NCI-H1092 (cell line): ENCODE results near the gene PRKAR1A.
"Not testable (repeated sequence)": the region's sequence is repeated elsewhere in the genome, so short reads cannot be mapped to it uniquely, and the experiment has no call there.

Experiments
- DNase-seq: peaks from one replicate; lab custom pipeline; 2025; lab: John Stamatoyannopoulos, UW

Gene PRKAR1A

GRCh38 chr17:68511671-68512246 lies 471 bp upstream of the PRKAR1A start:
- DNase-seq = peak; percentile 89

GRCh38 chr17:68512960-68513474 lies 787 bp downstream of the PRKAR1A start:
- DNase-seq = no peak

- no peak for DNase-seq
Observed at GRCh38 chr17:68513932-68514331, 1.7 kb downstream of the PRKAR1A start.

GRCh38 chr17:68514831-68515635 lies 2.8 kb downstream of the PRKAR1A start:
- no peak for DNase-seq

- no peak for DNase-seq
Observed at GRCh38 chr17:68516732-68517131, 4.5 kb downstream of the PRKAR1A start.

GRCh38 chr17:68517605-68518004 lies 5.4 kb downstream of the PRKAR1A start:
- DNase-seq = not testable (repeated sequence)

GRCh38 chr17:68518063-68518815 lies 6.0 kb downstream of the PRKAR1A start:
- DNase-seq = no peak

- DNase-seq = not testable (repeated sequence)
Observed at GRCh38 chr17:68519051-68519450, 6.8 kb downstream of the PRKAR1A start.

GRCh38 chr17:68519911-68520310 lies 7.7 kb downstream of the PRKAR1A start:
- DNase-seq = no peak

- DNase-seq = no peak
Observed at GRCh38 chr17:68522266-68522665, 10.0 kb downstream of the PRKAR1A start.

- no peak for DNase-seq
Observed at GRCh38 chr17:68526548-68526947, 14.3 kb downstream of the PRKAR1A start.

GRCh38 chr17:68527314-68527713 lies 15.1 kb downstream of the PRKAR1A start:
- no peak for DNase-seq

- DNase-seq = no peak
Observed at GRCh38 chr17:68531252-68531651, 19.0 kb downstream of the PRKAR1A start.

- no peak for DNase-seq
Observed at GRCh38 chr17:68532826-68533225, 20.6 kb downstream of the PRKAR1A start.

- DNase-seq = no peak
Observed at GRCh38 chr17:68533887-68534694, 21.9 kb downstream of the PRKAR1A start.

- no peak for DNase-seq
Observed at GRCh38 chr17:68534695-68535088, 22.5 kb downstream of the PRKAR1A start.

- no peak for DNase-seq
Observed at GRCh38 chr17:68535922-68536321, 23.7 kb downstream of the PRKAR1A start.

GRCh38 chr17:68539548-68540467 lies 27.6 kb downstream of the PRKAR1A start:
- DNase-seq = no peak

GRCh38 chr17:68540981-68541380 lies 28.8 kb downstream of the PRKAR1A start:
- no peak for DNase-seq

GRCh38 chr17:68541816-68542215 lies 29.6 kb downstream of the PRKAR1A start:
- no peak for DNase-seq
